ENCODE data around the gene NPW.

NPW gene

GRCh38 chr16:2001456-2002355 is 17.9 kb upstream of the NPW start:
- TF ChIP-seq CTCF (IDR thresholded peaks at IDR 0.05) = no peak

GRCh38 chr16:2002406-2003230 is 17.0 kb upstream of the NPW start:
- no peak for TF ChIP-seq CTCF (IDR thresholded peaks at IDR 0.05)

- TF ChIP-seq CTCF (IDR thresholded peaks at IDR 0.05) = no peak
Observed at GRCh38 chr16:2003231-2003826, 16.3 kb upstream of the NPW start.

GRCh38 chr16:2003827-2004641 is 15.6 kb upstream of the NPW start:
- TF ChIP-seq CTCF (IDR thresholded peaks at IDR 0.05) = peak; percentile 95

- TF ChIP-seq CTCF (IDR thresholded peaks at IDR 0.05) = no peak
Observed at GRCh38 chr16:2004795-2005517, 14.6 kb upstream of the NPW start.

GRCh38 chr16:2005646-2006045 is 13.9 kb upstream of the NPW start:
- TF ChIP-seq CTCF (IDR thresholded peaks at IDR 0.05) = no peak
